H1 (cell line): ENCODE results near the gene KIAA1614. TPM values are rescaled to one million over a fixed set of nuclear protein-coding genes. Genes with fewer than 3 reads are reported as not detected.

Source experiments
- CTCF ChIA-PET: fragments of 300-600 bp; sonication (Branson Sonifier 250); formaldehyde crosslinking; loops from one replicate; lab custom pipeline; 2021; ENCODE audit not compliant: partially characterized antibody; lab: Charles Lee
- POLR2A ChIA-PET: fragments of 300-600 bp; sonication (Branson Sonifier 250); formaldehyde crosslinking; loops from one replicate; lab custom pipeline; 2021; ENCODE audit warnings: inconsistent platforms; ENCODE audit not compliant: partially characterized antibody; lab: Charles Lee
- DNase-seq, 2 experiments: peaks; one replicate each; pipeline versions ENCODE4 v3.0.0 to v3.0.0-alpha.2; 2010 to 2022; ENCODE audit warnings: low spot score in 2 of 2, low read depth in 1 of 2, mixed read lengths in 1 of 2
- FAIRE-seq: peaks from 2 replicates; lab custom pipeline; 2011; peaks lifted over from hg19 to GRCh38; lab: Jason Lieb, UNC
- H2AFZ ChIP-seq: 2 replicates; pipeline ENCODE4 v1.8.1; 2012; ENCODE audit warnings: low read length, inconsistent platforms
- H2AK5ac ChIP-seq: 2 replicates; pipeline ENCODE4 v1.6.1; 2013; ENCODE audit warnings: low read depth, low read length
- H2BK120ac ChIP-seq: replicated peaks from 2 replicates; pipeline ENCODE3; 2013; ENCODE audit warnings: low read depth, low read length, inconsistent platforms
- H2BK12ac ChIP-seq: 2 replicates; pipeline ENCODE4 v1.6.1; 2013; ENCODE audit warnings: low read depth, low read length
- H2BK15ac ChIP-seq: 2 replicates; pipeline ENCODE4 v1.6.1; 2013; ENCODE audit warnings: low read length
- H2BK20ac ChIP-seq: 2 replicates; pipeline ENCODE4 v1.6.1; 2013; ENCODE audit warnings: low read length
- H2BK5ac ChIP-seq: 2 replicates; pipeline ENCODE4 v1.6.1; 2013; ENCODE audit warnings: low read depth, low read length
- H3K14ac ChIP-seq: 2 replicates; pipeline ENCODE4 v1.6.1; 2013; ENCODE audit warnings: inconsistent platforms; ENCODE audit not compliant: insufficient read length
- H3K18ac ChIP-seq: 2 replicates; pipeline ENCODE4 v1.6.1; 2013; ENCODE audit warnings: low read length; ENCODE audit errors: extremely low read depth
- H3K23ac ChIP-seq: 2 replicates; pipeline ENCODE4 v1.6.1; 2013; ENCODE audit warnings: inconsistent platforms; ENCODE audit not compliant: insufficient read length
- H3K23me2 ChIP-seq: 2 replicates; pipeline ENCODE4 v1.6.1; 2013; ENCODE audit warnings: low read depth, low read length
- H3K27ac ChIP-seq: 2 replicates; pipeline ENCODE4 v1.6.1; 2011; ENCODE audit warnings: low read depth, low read length, inconsistent platforms
- H3K27me3 ChIP-seq, 4 experiments: replicated peaks in 1 of 4; 1 replicate in 1 of 4; 2 replicates in 3 of 4; pipeline versions ENCODE4 v1.6.1 to v1.8.1; 2011 to 2013; ENCODE audit warnings: low read length in 3 of 4, mild to moderate bottlenecking in 3 of 4, inconsistent platforms in 2 of 4, mixed read lengths in 2 of 4, moderate library complexity in 1 of 4; ENCODE audit not compliant: control insufficient read depth in 3 of 4, insufficient read depth in 3 of 4; ENCODE audit errors: extremely low read depth in 1 of 4
- H3K36me3 ChIP-seq, 4 experiments: 2 replicates each; pipeline versions ENCODE4 v1.6.1 to v1.8.1; 2011 to 2013; ENCODE audit warnings: mild to moderate bottlenecking in 4 of 4, low read length in 3 of 4, moderate library complexity in 2 of 4, control low read depth in 1 of 4, inconsistent platforms in 1 of 4; ENCODE audit not compliant: insufficient read depth in 4 of 4, control insufficient read depth in 2 of 4
- H3K4ac ChIP-seq: replicated peaks from 2 replicates; pipeline ENCODE3; 2013; ENCODE audit warnings: low read length, low read depth, mixed read lengths, inconsistent platforms; ENCODE audit not compliant: insufficient read length
- H3K4me1 ChIP-seq, 4 experiments: replicated peaks in 1 of 4; 1 replicate in 1 of 4; 2 replicates in 3 of 4; pipeline versions ENCODE4 v1.6.1 to v1.8.1; 2011 to 2013; ENCODE audit warnings: low read length in 3 of 4, inconsistent platforms in 2 of 4, mixed read lengths in 1 of 4; ENCODE audit not compliant: insufficient read depth in 4 of 4, control insufficient read depth in 3 of 4
- H3K4me2 ChIP-seq, 2 experiments: 2 replicates each; pipeline versions ENCODE4 v1.6.1 to v1.8.1; 2011 to 2013; ENCODE audit warnings: low read depth in 2 of 2, low read length in 2 of 2, control low read depth in 1 of 2, inconsistent platforms in 1 of 2, mild to moderate bottlenecking in 1 of 2; ENCODE audit not compliant: insufficient read depth in 1 of 2
- H3K4me3 ChIP-seq, 4 experiments: fragments of 200-600, 300-600 bp in 1 of 4; sonication (generic), shearing (Covaris generic), sonication (Bioruptor Twin) in 1 of 4; 2 replicates each; pipeline versions ENCODE4 v1.5.1 to v1.8.1; 2011 to 2016; ENCODE audit warnings: low read length in 4 of 4, low read depth in 3 of 4, control low read depth in 2 of 4, inconsistent platforms in 2 of 4, mild to moderate bottlenecking in 2 of 4, mixed read lengths in 1 of 4, moderate library complexity in 1 of 4; ENCODE audit not compliant: insufficient read depth in 2 of 4; ENCODE audit errors: extremely low read depth in 1 of 4
- H3K56ac ChIP-seq: replicated peaks from 2 replicates; pipeline ENCODE3; 2013; ENCODE audit warnings: low read depth, mild to moderate bottlenecking, mixed read lengths, low read length, inconsistent platforms; ENCODE audit not compliant: insufficient read length
- H3K79me1 ChIP-seq: 2 replicates; pipeline ENCODE4 v1.6.1; 2013; ENCODE audit warnings: low read depth, low read length, control low read depth
- H3K79me2 ChIP-seq, 2 experiments: 2 replicates each; pipeline versions ENCODE4 v1.6.1 to v1.8.1; 2012 to 2013; ENCODE audit warnings: low read length in 2 of 2, mild to moderate bottlenecking in 2 of 2, inconsistent platforms in 1 of 2; ENCODE audit not compliant: insufficient read depth in 2 of 2, control insufficient read depth in 1 of 2
- H3K9ac ChIP-seq, 4 experiments: replicated peaks in 1 of 4; 1 replicate in 1 of 4; 2 replicates in 3 of 4; pipeline versions ENCODE4 v1.6.1 to v1.8.1; 2011 to 2013; ENCODE audit warnings: low read depth in 3 of 4, low read length in 3 of 4, control low read depth in 2 of 4, mild to moderate bottlenecking in 2 of 4, moderate library complexity in 2 of 4, inconsistent platforms in 1 of 4; ENCODE audit errors: extremely low read depth in 1 of 4
- H3K9me3 ChIP-seq, 2 experiments: 2 replicates each; pipeline versions ENCODE4 v1.6.1 to v1.8.1; 2012 to 2013; ENCODE audit warnings: mild to moderate bottlenecking in 2 of 2, moderate library complexity in 2 of 2, control low read depth in 1 of 2, inconsistent platforms in 1 of 2, low read depth in 1 of 2, low read length in 1 of 2, mixed read lengths in 1 of 2; ENCODE audit not compliant: insufficient read depth in 2 of 2
- H4K20me1 ChIP-seq, 2 experiments: replicated peaks in 1 of 2; 2 replicates each; pipeline versions ENCODE3 to v1.8.1; 2011 to 2013; ENCODE audit warnings: inconsistent platforms in 2 of 2, low read length in 2 of 2, mild to moderate bottlenecking in 1 of 2; ENCODE audit not compliant: insufficient read depth in 2 of 2, control insufficient read depth in 1 of 2
- H4K5ac ChIP-seq: 2 replicates; pipeline ENCODE4 v1.6.1; 2013; ENCODE audit warnings: low read length, low read depth, mixed read lengths, inconsistent platforms; ENCODE audit not compliant: insufficient read length
- H4K8ac ChIP-seq: 2 replicates; pipeline ENCODE4 v1.8.0; 2013; ENCODE audit warnings: mild to moderate bottlenecking, moderate library complexity, low read length, inconsistent platforms; ENCODE audit not compliant: insufficient read depth; ENCODE audit errors: extremely low read depth
- H4K91ac ChIP-seq: replicated peaks from 2 replicates; pipeline ENCODE3; 2013; ENCODE audit warnings: low read length, mixed read lengths, inconsistent platforms; ENCODE audit not compliant: insufficient read length
- RBBP5 ChIP-seq: IDR thresholded peaks from 2 replicates; pipeline ENCODE4 v1.7.1; 2012; ENCODE audit warnings: low read depth, mild to moderate bottlenecking, inconsistent platforms, low read length, moderate library complexity, borderline replicate concordance
- SUZ12 ChIP-seq: fragments of 200-600 bp; sonication (generic); IDR thresholded peaks from 2 replicates; pipeline ENCODE4 v1.6.1; 2012; ENCODE audit warnings: mild to moderate bottlenecking, inconsistent platforms, low read length, moderate library complexity, mixed read lengths
- TCF12 ChIP-seq: IDR thresholded peaks from 2 replicates; pipeline ENCODE4 v1.6.1; 2011; ENCODE audit warnings: low read depth, mild to moderate bottlenecking, low read length
- WGBS, 2 experiments: shearing (Covaris generic) in 1 of 2; methylation state at CpG; one replicate each; pipeline versions ENCODE4 v1.1.6 to v1.1.7; 2013 to 2015; ENCODE audit warnings: low lambda C conversion rate in 2 of 2, mixed read lengths in 2 of 2, inconsistent platforms in 1 of 2, low coverage in 1 of 2, missing lambda C conversion rate in 1 of 2; ENCODE audit not compliant: insufficient replicate concordance in 2 of 2, insufficient coverage in 1 of 2, insufficient read length in 1 of 2; ENCODE audit errors: extremely low coverage in 1 of 2, missing lambda C conversion rate in 1 of 2; 5-methylcytosine and 5-hydroxymethylcytosine counted together
- long read RNA-seq, 2 experiments: library from RNA in 1 of 2; library from capped mRNA in 1 of 2; stranded (forward); transcript quantifications; one replicate each; pipeline ENCODE4 v2.0.0, GENCODE V29; 2021; ENCODE audit warnings: inconsistent platforms in 1 of 2
- polyA minus RNA-seq, 3 experiments: library from RNA; depleted of rRNA, polyadenylated mRNA; stranded (reverse); fragments of >200 nt; gene quantifications; 1 replicate in 2 of 3; 2 replicates in 1 of 3; pipeline ENCODE4 v1.2.3, GENCODE V29; 2011
- polyA plus RNA-seq, 7 experiments: library from polyadenylated mRNA; depleted of rRNA in 3 of 7; stranded (reverse) in 5 of 7; unstranded in 2 of 7; fragments of >200 nt in 5 of 7; fragments of 200-250 nt in 2 of 7; gene quantifications; 1 replicate in 5 of 7; 2 replicates in 1 of 7; 4 replicates in 1 of 7; pipeline versions ENCODE4 v1.2.1 to v1.2.3, GENCODE V29; 2011 to 2013; ENCODE audit warnings: missing spikeins in 2 of 7, mixed read lengths in 2 of 7
- total RNA-seq: library from RNA; stranded (reverse); fragmentation: NEBNext Ultra II Directional; extraction: Animal tissue kit (Norgen Biotek cat#: 25700); gene quantifications from 2 replicates; pipeline ENCODE4 v1.2.1, GENCODE V29; 2021

KIAA1614 gene, protein sequence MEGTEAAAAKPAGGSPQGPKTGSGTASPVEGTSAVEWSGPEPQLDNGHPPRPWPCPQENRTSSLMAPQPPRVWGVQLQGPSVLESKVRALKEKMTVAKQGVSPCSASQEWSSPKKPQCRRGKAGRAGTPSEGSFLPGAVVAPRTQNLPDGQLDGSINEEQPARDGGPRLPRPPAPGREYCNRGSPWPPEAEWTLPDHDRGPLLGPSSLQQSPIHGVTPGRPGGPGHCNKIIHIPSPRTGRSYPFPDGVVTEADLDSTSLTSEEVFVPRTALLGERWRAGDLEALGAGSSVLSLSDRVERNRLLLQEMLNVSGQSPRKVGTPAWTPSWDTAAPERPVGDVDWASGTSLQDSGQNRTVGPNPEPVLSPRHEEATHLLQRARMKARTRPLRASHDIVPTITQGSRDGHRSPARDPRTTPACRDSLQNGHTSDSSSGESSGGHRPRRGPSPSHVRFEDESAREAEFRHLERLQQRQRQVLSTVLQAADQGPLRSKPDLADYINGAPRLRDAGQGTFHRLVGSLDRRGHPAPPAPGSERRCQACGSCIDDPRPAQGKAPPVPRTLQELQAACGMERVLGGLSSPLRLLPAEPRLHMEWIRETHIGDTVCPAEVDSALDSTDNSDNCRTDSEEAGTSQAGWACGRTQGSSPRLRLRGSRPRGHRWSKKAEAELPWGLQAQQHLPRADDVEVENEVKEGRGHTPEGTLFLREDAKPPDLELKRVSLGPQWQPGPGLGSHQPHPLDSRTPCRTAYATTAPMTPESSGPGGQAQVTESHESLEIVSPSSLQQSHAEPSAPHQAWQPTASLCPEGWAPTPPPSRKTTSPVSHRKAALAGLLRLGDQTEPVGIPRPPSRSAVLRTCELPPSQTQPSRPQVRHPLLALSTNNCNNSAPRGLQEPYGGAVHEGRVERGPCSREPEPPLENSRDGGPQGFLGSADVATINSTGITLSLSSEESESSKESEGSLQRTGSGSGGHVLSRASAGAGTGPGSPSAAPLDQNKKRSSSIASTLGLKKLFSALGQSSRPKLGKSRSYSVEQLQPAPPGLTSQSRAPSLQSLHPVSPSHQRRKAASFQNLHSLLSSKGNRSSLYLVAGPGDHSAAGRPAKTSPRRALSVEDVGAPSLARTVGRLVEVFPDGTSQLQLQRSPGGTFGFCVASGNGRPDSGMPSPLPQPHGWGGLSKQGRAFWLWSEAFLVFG
- total RNA-seq (2.6 and 3.1 TPM in 2 replicates), polyA plus RNA-seq (2011; rRNA removed) (1.3 and 1.9 TPM in 2 replicates), polyA minus RNA-seq (2011; rRNA and poly(A)+ RNA removed) (1.0 and 1.6 TPM in 2 replicates)
- polyA plus RNA-seq (2011; cell fraction: cytosol; rRNA removed), result 1.8 TPM
- 2.7 TPM for polyA plus RNA-seq (2011; cell fraction: nucleus; rRNA removed)
- polyA plus RNA-seq (2012, experiment 1 of 2), result 1.0 to 2.5 TPM (median 1.8 TPM) in 4 replicates
- 1.8 TPM for polyA plus RNA-seq (2012, experiment 2 of 2)
- polyA plus RNA-seq (2013, experiment 1 of 2), result 1.8 TPM
- polyA plus RNA-seq (2013, experiment 2 of 2), result 0.81 TPM
- 1.8 TPM for polyA minus RNA-seq (2011; cell fraction: cytosol; rRNA and poly(A)+ RNA removed)
- polyA minus RNA-seq (2011; cell fraction: nucleus; rRNA and poly(A)+ RNA removed), result 3.0 TPM
- long read RNA-seq, experiment 1, partial matches to known transcripts, result 0 of 1 reads
- long read RNA-seq, experiment 1, other reads (novel, unspliced or antisense), result 1 of 1 reads
- long read RNA-seq, experiment 2, result 0 reads

DNA sequence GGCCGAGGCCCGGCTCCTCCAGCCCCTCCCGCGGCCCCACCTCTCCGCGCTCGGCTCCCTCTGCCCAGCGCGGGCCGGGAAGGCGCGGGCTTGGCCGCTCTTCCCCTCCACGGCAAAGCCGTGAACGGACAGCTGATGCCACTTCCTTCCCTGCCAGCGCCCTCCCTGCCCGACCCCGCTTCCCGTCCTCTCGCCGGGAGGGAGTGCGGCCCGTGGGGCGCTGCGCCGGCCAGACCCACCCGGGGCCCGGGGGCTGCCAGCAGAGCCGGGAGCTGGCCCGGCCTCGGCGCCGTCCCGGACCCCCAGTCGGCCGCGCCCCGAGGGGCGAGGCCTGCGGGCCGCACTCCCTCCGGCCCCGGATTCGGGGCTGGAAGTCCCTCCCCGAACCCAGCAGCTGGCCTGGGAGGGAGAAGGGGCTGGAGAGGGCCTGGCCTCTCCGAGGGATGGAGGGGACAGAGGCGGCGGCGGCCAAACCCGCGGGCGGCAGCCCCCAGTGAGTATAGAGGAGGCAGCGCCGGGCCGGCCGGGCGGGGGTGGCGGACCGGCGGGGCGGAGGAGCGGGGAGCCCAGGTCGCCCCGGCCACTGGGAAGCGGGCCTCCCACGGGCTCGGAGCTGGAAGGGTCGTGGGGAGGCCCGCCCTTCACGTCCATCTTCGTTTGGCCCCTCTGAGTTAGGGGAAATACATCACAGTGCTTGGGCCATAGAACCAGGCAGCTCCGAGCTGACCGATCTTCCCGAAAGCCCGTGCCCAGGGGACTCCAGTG is at the start of gene KIAA1614:
KIAA1614 (plus strand) TSS at position 97 of the 765 bp plus-strand sequence; CDS start at position 444, 347 bp downstream.
- H3K79me1 ChIP-seq, result no peaks in the 10 kb centered on the region
- H2BK120ac ChIP-seq, result peak within 1 kb of the TSS; percentile 51
- peak within 1 kb of the TSS; percentile 78 for H2AFZ ChIP-seq
- H4K91ac ChIP-seq, result peak within 1 kb of the TSS; percentile 94
- peaks cover 14% of the 10 kb centered on the region; the same call in 1 of the 2 replicates for H3K23me2 ChIP-seq
- H3K18ac ChIP-seq, result peak within 1 kb of the TSS; percentile 89
- no peak within 1 kb of the TSS for H3K23ac ChIP-seq
- ChIA-PET CTCF (interaction anchor here (0.8 to 2.9 kb wide), 8 partner anchors 8 to 381 kb away, joined by 3 to 12 read pairs (median 6); no protein-coding TSS in a partner anchor), POLR2A (interaction anchor here (0.8 to 4.6 kb wide), 10 partner anchors 10 to 410 kb away, joined by 3 to 50 read pairs (median 8); partner anchors contain the start of genes ACBD6 and IER5)
- H3K4ac ChIP-seq, result no peak within 1 kb of the TSS
- H2BK15ac ChIP-seq, result no peak within 1 kb of the TSS
- H3K27ac ChIP-seq, result peak within 1 kb of the TSS; percentile 54
- H4K20me1 ChIP-seq, result no peaks in the 10 kb centered on the region
- H3K4me1 ChIP-seq, result peaks cover 0 to 8% (median 3%) of the 10 kb centered on the region in 4 experiments; a peak in 6 of 7 replicates
- peak within 1 kb of the TSS; percentile 45 for H4K5ac ChIP-seq
- no peaks in the 10 kb centered on the region for H3K36me3 ChIP-seq
- H3K9ac ChIP-seq, result peak within 1 kb of the TSS; percentile 25 to 82 (median 62); a peak in 6 of 7 replicates
- H2BK5ac ChIP-seq, result peak within 1 kb of the TSS; percentile 45; the same call in 1 of the 2 replicates
- peak within 1 kb of the TSS; percentile 60 to 80 (median 64) for H3K4me3 ChIP-seq
- WGBS, 2 experiments, result 6% methylated on average over 30 of the region's 76 CpGs; no CpG with 5 or more reads in 1 of the 2 experiments
- no peaks in the 10 kb centered on the region for H3K79me2 ChIP-seq
- no peak within 1 kb of the TSS for H2AK5ac ChIP-seq
- DNase-seq (peak in 1 of 2 experiments; percentile 79), FAIRE-seq (no peak)
- peak within 1 kb of the TSS; percentile 93 for H4K8ac ChIP-seq
- no peaks in the 10 kb centered on the region for H3K9me3 ChIP-seq
- peaks cover 0 to 3% (median under 1%) of the 10 kb centered on the region in 4 experiments; a peak in 5 of 7 replicates for H3K27me3 ChIP-seq
- peak within 1 kb of the TSS; percentile 34; the same call in 1 of the 2 replicates for H2BK12ac ChIP-seq
- no peak within 1 kb of the TSS for H2BK20ac ChIP-seq
- no peak within 1 kb of the TSS for H3K56ac ChIP-seq
- H3K4me2 ChIP-seq, result peak within 1 kb of the TSS; percentile 85 to 88
- no peak within 1 kb of the TSS for H3K14ac ChIP-seq
- TF ChIP-seq SUZ12 (peak; percentile 61), RBBP5 (0 out of 2 replicates have a peak, but pooled peaks have one; percentile 32), TCF12 (no peak)
